GM18907 (cell line): ENCODE data around the gene CPA3.

Source experiments
- ATAC-seq: cut with Tn5 transposase; IDR thresholded peaks from one replicate; pipeline ENCODE4 v1.9.1; 2021; ENCODE audit warnings: mild to moderate bottlenecking, moderate library complexity; ENCODE audit not compliant: unreplicated experiment

Gene CPA3

GRCh38 chr3:148856384-148856783, 8.7 kb upstream of the CPA3 start:
- no peak for ATAC-seq

- no peak for ATAC-seq
These were observed 7.8 kb upstream of the CPA3 start for GRCh38 chr3:148857316-148857715.

GRCh38 chr3:148861277-148861869, 3.7 kb upstream of the CPA3 start:
- peak; percentile 82 for ATAC-seq

DNA sequence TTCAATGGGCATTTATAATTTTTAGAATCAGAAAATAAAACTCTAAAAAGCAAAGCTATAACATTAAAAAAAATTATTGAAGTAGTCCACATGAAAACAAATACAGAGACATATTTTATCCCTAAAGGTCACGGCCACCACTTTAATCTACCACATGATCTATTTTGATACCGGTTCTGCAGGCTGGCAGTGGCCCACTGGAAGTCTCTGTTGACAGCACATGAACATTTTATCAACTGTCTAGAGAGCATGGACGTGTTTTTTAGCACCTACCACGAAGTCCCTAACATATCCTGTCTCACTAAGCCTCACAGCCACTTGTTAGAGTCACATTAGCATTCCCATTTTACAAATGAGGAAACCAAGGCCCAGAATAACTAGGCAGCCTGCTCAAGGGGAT, 1.8 kb upstream of the CPA3 start:
- ATAC-seq = no peak

DNA sequence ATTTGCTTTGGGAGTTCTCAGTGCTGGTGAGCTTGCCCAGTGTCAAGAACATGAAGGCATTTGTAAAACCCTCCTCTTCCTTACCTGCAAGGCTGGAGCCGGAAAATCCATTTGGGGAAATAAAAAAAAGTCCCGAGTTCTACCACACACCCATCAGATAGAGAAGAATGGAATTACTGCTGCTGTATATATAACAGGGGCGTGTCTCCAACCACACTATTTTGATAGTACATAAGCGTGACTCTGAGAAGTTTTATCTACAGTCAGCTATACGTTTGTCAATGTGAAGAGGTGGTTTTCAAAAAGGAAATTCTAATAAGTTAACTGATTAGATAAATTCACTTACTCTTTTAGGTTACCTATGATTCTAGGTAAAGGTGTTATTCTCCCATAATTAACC, 1.3 kb upstream of the CPA3 start:
- ATAC-seq = no peak

GRCh38 chr3:148866261-148866660, 1.2 kb downstream of the CPA3 start:
- no peak for ATAC-seq

DNA sequence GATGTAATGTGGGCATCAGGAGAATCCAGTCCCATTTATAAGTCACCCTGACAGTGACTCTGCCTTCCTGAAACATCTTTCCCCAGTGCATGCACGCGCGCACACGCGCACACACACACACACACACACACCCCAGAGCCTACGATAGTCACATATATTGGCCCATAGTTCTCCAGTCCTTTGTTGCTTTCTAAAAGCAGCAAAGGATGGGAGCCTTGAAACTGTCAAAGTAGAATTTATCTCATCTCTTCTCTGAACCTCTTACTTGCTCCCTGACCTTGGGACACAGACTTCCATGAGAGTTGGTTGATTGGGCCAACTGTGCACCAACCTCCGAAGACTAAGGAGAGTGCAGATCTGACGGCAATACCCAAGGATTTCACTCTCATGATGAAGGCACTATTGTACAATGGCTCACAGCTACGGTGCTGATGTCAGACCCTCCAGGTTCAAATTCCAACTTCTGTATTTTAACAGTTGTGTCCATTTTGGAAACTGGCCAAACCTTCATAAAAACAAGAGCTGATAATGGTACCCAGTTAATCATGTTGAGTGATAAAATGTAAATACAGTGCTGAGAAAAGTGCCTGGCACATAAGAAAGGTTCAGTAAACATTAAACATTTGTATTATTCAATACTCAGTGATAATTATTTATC, 8.3 kb downstream of the CPA3 start:
- ATAC-seq = no peak

- ATAC-seq = no peak
These were observed 8.9 kb downstream of the CPA3 start for GRCh38 chr3:148873977-148874376.

DNA sequence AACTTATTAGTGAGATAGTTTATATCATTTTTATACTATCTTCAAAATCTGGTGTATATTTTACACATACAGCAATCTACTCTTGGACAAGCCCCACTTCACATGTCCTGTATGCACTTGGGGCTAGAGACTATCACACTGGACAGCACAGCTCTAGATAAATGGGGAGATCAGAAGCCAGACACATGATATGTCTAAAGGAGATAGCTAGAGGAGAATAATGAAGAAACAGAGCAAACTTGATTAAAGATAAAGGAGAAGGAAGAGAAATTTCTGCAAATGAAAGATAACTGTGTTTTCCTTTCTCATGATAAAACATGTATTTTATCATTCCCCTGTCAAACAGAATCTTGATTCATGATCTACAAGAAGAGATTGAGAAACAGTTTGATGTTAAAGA, 13.0 kb downstream of the CPA3 start:
- ATAC-seq = no peak

GRCh38 chr3:148879256-148879655, 14.2 kb downstream of the CPA3 start:
- no peak for ATAC-seq

DNA sequence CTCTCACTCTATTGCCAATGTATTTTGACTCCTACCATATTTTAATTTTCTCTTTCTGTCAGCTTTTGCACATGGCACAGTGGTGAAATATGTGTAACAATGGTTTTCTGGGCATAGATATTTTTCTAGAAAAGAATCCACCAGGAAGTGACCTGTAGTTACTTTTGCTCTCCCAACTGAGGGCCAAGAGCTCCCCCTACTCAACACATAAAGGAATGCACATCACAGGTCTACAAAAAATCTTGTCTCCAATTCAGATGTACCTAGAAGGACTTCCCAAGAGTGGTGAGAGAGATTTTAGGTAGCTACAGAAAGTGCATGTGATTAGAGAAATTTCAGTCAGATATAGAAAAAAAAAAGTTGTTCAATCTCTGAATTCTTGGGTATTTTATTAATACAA, 15.6 kb downstream of the CPA3 start:
- ATAC-seq = no peak

DNA sequence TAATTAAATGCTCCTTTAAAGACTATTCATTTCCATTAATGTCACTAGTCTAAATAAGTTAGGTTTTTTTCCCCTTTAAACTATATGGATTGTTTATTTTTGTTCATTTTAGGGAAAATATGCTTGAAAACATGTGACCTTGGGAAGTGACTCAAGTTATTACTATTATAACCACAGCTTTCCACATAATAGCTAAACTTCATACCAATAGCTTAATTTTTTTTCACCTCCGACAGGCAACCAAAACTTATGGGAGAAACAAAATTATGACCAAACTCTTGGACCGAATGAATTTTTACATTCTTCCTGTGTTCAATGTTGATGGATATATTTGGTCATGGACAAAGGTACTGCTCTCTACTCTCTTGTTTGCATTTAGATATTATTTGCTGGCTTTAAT, 16.2 kb downstream of the CPA3 start:
- no peak for ATAC-seq

DNA sequence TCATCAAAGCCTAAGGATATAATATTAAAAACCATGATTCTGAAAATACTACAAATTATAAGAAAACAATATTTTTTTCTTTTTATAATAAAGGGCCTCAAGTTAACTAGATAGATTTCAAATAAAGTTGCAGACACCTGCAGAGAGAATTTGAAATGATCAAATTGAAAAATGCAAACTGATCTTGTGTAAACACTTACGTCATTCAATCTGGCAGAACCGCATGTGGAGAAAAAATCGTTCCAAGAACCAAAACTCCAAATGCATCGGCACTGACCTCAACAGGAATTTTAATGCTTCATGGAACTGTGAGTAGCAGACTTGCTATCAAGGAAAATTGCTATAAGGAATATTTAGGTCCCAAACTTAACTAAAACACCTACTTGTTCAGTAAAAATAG, 17.2 kb downstream of the CPA3 start:
- no peak for ATAC-seq

- no peak for ATAC-seq
These were observed 18.1 kb downstream of the CPA3 start for GRCh38 chr3:148883163-148883562.

DNA sequence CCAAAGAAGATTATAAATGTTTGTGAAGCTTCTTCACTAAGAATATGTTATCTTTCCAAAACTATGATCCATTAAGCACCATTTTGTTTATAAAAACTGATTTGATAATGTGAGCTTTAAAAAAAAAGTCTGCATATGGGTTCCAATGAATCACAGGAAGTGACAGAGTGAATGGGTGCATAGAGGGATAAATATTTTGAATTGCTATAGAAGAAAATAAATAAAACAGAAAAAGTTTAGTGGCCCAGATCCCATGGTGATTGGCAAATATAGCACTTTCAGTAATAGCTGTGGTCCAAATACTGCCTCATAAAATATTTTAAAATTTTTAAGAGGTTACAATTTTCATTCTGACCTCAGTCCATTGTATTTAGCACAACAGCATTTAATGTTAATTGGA, 19.2 kb downstream of the CPA3 start:
- ATAC-seq = no peak

GRCh38 chr3:148889828-148890227, 24.7 kb downstream of the CPA3 start:
- no peak for ATAC-seq

DNA sequence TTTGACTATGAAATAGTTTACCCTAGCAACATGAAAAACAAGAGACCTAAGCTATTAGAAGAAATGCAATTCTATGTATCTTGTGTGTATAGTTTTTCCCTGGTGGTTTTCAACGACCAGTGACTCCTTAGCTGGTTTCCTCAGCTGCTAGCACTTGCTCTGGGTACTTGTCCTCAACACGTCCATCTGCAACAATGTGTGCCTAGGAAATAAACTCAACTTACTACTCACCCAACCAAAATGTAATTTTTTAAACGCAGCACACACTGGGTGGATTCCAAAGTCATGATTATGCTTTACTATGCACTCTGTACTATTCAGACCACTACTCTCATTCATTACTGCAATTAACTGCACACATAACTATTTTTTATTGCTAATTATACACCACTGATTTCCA, 31.0 kb downstream of the CPA3 start:
- no peak for ATAC-seq

DNA sequence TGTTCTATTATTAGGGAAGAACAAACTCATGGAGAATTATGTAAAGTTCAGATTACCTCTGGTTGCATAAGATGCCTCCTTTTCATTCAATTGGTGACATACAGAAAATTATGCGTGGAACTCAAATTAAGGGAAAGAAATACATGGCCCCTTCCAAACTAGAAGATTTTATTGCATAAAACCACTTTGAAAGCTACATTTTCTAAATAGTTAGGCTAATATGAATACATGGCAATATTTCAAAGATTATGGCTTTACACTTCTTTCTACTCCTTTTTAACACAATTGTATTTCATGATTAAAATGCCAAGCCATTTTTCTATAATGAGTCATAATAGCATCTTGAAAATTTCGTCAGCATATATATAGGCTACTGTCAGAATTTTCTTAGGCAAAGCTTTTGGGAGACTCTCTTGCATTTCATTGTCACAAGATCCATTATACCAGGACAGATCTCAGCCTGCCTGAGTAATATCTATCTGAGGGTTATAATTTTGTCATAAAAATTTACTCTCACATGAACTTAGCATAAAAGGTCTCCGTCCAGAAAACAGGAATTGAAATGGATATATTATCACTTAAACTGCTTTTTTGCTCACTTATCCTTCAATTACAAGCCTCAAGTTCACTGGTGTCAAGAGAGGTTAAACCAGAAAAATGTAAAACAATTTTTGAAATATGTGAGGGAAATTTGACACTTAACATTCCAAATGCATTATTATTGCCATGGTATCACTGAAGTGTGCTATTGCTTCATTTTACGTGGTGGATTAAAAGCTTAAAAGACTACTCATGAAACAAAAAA, 37.1 kb downstream of the CPA3 start:
- no peak for ATAC-seq

- ATAC-seq = no peak
These were observed 37.9 kb downstream of the CPA3 start for GRCh38 chr3:148903022-148903442.

GRCh38 chr3:148903941-148904340, 38.8 kb downstream of the CPA3 start:
- ATAC-seq = no peak

DNA sequence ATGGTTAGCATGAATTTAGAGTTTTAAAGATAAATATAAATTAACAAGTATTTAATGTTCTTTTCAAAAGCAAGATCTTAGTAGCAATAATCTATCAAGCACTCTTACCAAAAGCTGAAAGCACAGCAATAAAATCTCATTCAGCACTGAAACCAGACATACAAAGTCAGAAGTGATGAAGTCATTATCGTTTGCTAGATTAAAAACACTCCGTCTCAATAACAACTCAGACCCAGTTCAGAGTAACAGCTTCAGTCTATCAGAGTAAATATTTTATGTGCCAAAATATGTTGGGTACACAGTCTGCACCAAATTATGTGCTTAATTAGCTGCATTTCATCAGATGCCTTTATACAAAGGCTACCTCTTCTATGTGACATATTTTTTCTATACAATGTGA, 41.6 kb downstream of the CPA3 start:
- ATAC-seq = no peak

DNA sequence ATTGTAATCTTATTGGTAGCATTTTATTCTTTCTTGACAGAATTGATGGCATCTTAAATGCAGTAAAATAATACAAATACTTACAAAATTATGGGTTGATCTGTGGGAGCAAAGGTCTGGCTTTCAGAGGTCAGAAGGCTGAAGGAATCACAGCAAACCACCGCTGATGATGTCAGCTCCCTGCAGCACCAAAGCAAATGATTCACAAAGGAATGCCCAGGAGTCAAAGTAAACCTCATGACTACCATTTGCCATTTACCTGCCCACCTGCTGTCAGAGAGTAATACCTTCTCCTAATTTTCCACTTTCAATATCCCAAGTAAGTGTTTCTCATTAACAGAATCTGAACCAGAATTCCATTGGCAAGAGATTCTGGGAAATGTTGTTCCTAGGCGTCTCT, 46.1 kb downstream of the CPA3 start:
- ATAC-seq = no peak
